ENCODE measurements around the gene ANKUB1. TPM values are rescaled to one million over a fixed set of nuclear protein-coding genes. Genes with fewer than 3 reads are reported as not detected.

The ANKUB1 gene
- total and polyA plus RNA-seq, 4 donors: 0.19 TPM; not detected in 3

GRCh38 chr3:149801195-149801594 is 8.8 kb upstream of the ANKUB1 start:
- H3K9ac ChIP-seq (ENCODE audit: low read depth in 1 of 2, low read length in 2 of 2): no peak overlapping the region
- no peak for TF ChIP-seq NR2F2 (IDR thresholded peaks at IDR 0.05)
- TF ChIP-seq HNF4G (IDR thresholded peaks at IDR 0.05): no peak
- no peak for TF ChIP-seq RAD21 (IDR thresholded peaks at IDR 0.05)
- no peak for TF ChIP-seq HNF4A (conservative IDR thresholded peaks at IDR 0.05)
- TF ChIP-seq JUND (IDR thresholded peaks at IDR 0.05): no peak
- TF ChIP-seq, protein P1, sequence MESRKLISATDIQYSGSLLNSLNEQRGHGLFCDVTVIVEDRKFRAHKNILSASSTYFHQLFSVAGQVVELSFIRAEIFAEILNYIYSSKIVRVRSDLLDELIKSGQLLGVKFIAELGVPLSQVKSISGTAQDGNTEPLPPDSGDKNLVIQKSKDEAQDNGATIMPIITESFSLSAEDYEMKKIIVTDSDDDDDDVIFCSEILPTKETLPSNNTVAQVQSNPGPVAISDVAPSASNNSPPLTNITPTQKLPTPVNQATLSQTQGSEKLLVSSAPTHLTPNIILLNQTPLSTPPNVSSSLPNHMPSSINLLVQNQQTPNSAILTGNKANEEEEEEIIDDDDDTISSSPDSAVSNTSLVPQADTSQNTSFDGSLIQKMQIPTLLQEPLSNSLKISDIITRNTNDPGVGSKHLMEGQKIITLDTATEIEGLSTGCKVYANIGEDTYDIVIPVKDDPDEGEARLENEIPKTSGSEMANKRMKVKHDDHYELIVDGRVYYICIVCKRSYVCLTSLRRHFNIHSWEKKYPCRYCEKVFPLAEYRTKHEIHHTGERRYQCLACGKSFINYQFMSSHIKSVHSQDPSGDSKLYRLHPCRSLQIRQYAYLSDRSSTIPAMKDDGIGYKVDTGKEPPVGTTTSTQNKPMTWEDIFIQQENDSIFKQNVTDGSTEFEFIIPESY (IDR thresholded peaks at IDR 0.05): no peak
- no peak for TF ChIP-seq FOXA2 (IDR thresholded peaks at IDR 0.05)
- no peak for TF ChIP-seq REST (IDR thresholded peaks at IDR 0.05)
- TF ChIP-seq, protein P2, sequence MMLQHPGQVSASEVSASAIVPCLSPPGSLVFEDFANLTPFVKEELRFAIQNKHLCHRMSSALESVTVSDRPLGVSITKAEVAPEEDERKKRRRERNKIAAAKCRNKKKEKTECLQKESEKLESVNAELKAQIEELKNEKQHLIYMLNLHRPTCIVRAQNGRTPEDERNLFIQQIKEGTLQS (IDR thresholded peaks at IDR 0.05): no peak
- no peaks in the 10 kb centered on the region for H3K27me3 ChIP-seq (ENCODE audit: control insufficient read depth in 4 of 4, insufficient read depth in 4 of 4, low read length in 3 of 4)
- H3K9me3 ChIP-seq (ENCODE audit: control insufficient read depth in 4 of 4, low read length in 3 of 4): no peaks in the 10 kb centered on the region
- no peaks in the 10 kb centered on the region for H3K36me3 ChIP-seq (ENCODE audit: control insufficient read depth in 4 of 4, insufficient read depth in 3 of 4, low read depth in 1 of 4, low read length in 3 of 4)
- H3K4me1 ChIP-seq (ENCODE audit: control insufficient read depth in 4 of 4, insufficient read depth in 4 of 4, low read length in 3 of 4): no peaks in the 10 kb centered on the region
- DNase-seq (ENCODE audit: low spot score): no peak
- 55% methylated on average over 1 of the region's 1 CpG for WGBS
- H3K27ac ChIP-seq (ENCODE audit: low read depth in 1 of 2, low read length in 2 of 2): no peak overlapping the region
- no peak overlapping the region for H3K4me3 ChIP-seq (ENCODE audit: low read depth in 1 of 3, low read length in 3 of 3)

DNA sequence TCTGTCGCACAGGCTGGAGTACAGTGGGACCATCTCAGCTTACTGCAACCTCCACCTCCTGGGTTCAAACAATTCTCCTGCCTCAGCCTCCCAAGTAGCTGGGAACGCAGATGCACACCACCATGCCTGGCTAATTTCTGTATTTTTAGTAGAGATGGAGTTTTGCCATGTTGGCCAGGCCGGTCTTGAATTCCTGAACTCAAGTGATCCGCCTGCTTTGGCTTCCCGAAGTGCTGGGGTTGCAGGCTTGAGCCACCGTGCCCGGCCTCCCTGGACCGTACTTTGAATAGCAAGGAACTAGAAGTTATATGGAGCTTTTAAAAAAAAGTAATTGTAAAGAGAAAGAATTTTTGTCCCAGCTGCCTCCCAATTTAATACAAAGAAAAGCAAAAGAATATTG is 8.3 kb upstream of the ANKUB1 start:
- DNase-seq (ENCODE audit: low spot score): no peak
- no peak for TF ChIP-seq YY1 (IDR thresholded peaks at IDR 0.05)
- no peak for TF ChIP-seq SP1 (IDR thresholded peaks at IDR 0.05)
- no peak for TF ChIP-seq JUND (IDR thresholded peaks at IDR 0.05)
- no peak for TF ChIP-seq CTCF (IDR thresholded peaks at IDR 0.05; ENCODE audit: low read depth, low read length, missing input control)
- no peak for TF ChIP-seq EGR1 (IDR thresholded peaks at IDR 0.05; ENCODE audit: low read depth in 2 of 2)
- TF ChIP-seq REST (IDR thresholded peaks at IDR 0.05): no peak
- TF ChIP-seq, protein P1 (IDR thresholded peaks at IDR 0.05): no peak
- TF ChIP-seq TAF1 (conservative IDR thresholded peaks at IDR 0.05): no peak
- TF ChIP-seq, protein P2 (IDR thresholded peaks at IDR 0.05): no peak
- WGBS: 93% methylated on average over 8 of the region's 8 CpGs

More for the DNA sequence above, 8.3 kb upstream of the ANKUB1 start:
- Histone ChIP-seq H3K4me3 (ENCODE audit: low read depth in 1 of 3, low read length in 3 of 3) (no peak overlapping the region), H3K36me3 (ENCODE audit: control insufficient read depth in 4 of 4, insufficient read depth in 3 of 4, low read depth in 1 of 4, low read length in 3 of 4) (no peaks in the 10 kb centered on the region), H3K9ac (ENCODE audit: low read depth in 1 of 2, low read length in 2 of 2) (no peak overlapping the region), H3K9me3 (ENCODE audit: control insufficient read depth in 4 of 4, low read length in 3 of 4) (no peaks in the 10 kb centered on the region), H3K4me1 (ENCODE audit: control insufficient read depth in 4 of 4, insufficient read depth in 4 of 4, low read length in 3 of 4) (no peaks in the 10 kb centered on the region), H3K27ac (ENCODE audit: low read depth in 1 of 2, low read length in 2 of 2) (no peak overlapping the region), H3K27me3 (ENCODE audit: control insufficient read depth in 4 of 4, insufficient read depth in 4 of 4, low read length in 3 of 4) (no peaks in the 10 kb centered on the region)

All from liver (tissue), 9 donors.